DMS53 treated with DMSO at 0.1 percent for 48 hours (cell line): ENCODE data around the gene POLR1G.

Experiments used
- DNase-seq: peaks from one replicate; lab custom pipeline; 2025; ENCODE audit not compliant: unreplicated experiment; lab: John Stamatoyannopoulos, UW

Gene POLR1G

GRCh38 chr19:45406226-45407090 lies at the start of gene POLR1G:
POLR1G (plus strand) TSS chr19:45406644; CDS start chr19:45406697, 53 bp downstream.
- peak; percentile 81 for DNase-seq

- DNase-seq = no peak
Measured at GRCh38 chr19:45356760-45357444, 49.5 kb upstream of the POLR1G start.

- no peak for DNase-seq
Measured at GRCh38 chr19:45357445-45357783, 49.0 kb upstream of the POLR1G start.

- no peak for DNase-seq
Measured at GRCh38 chr19:45358213-45358792, 48.1 kb upstream of the POLR1G start.

- DNase-seq = no peak
Measured at GRCh38 chr19:45361608-45362007, 44.8 kb upstream of the POLR1G start.

GRCh38 chr19:45362291-45362690 lies 44.2 kb upstream of the POLR1G start:
- no peak for DNase-seq

- no peak for DNase-seq
Measured at GRCh38 chr19:45363861-45364459, 42.5 kb upstream of the POLR1G start.

- no peak for DNase-seq
Measured at GRCh38 chr19:45364696-45365095, 41.7 kb upstream of the POLR1G start.

- no peak for DNase-seq
Measured at GRCh38 chr19:45368127-45368526, 38.3 kb upstream of the POLR1G start.

GRCh38 chr19:45368737-45369340 lies 37.6 kb upstream of the POLR1G start:
- DNase-seq = no peak

- peak; percentile 81 for DNase-seq
Measured at GRCh38 chr19:45370410-45371204, 35.8 kb upstream of the POLR1G start, which contains the start of gene ERCC2. ERCC2 (minus strand) TSS chr19:45370573; CDS start chr19:45370540, 33 bp downstream.

- DNase-seq = no peak
Measured at GRCh38 chr19:45376045-45376724, 30.3 kb upstream of the POLR1G start.

GRCh38 chr19:45380107-45380506 lies 26.3 kb upstream of the POLR1G start:
- DNase-seq = no peak

GRCh38 chr19:45382426-45382825 lies 24.0 kb upstream of the POLR1G start:
- DNase-seq = no peak

- no peak for DNase-seq
Measured at GRCh38 chr19:45385392-45386221, 20.8 kb upstream of the POLR1G start.

- DNase-seq = no peak
Measured at GRCh38 chr19:45391346-45391745, 15.1 kb upstream of the POLR1G start.

GRCh38 chr19:45391871-45392665 lies 14.4 kb upstream of the POLR1G start:
- DNase-seq = no peak
